DND-41 (cell line): ENCODE results near the gene USP1.

Experiments
- CTCF ChIP-seq: IDR thresholded peaks from 2 replicates; pipeline ENCODE4 v1.5.1; 2012; ENCODE audit warnings: borderline replicate concordance, low read length, moderate library complexity, mild to moderate bottlenecking; ENCODE audit not compliant: poor library complexity, severe bottlenecking; ENCODE audit errors: extremely low read depth
- EZH2 ChIP-seq: IDR thresholded peaks from 3 replicates; pipeline ENCODE4 v1.6.1; 2012; ENCODE audit warnings: borderline replicate concordance, low read depth, mild to moderate bottlenecking, moderate library complexity, low read length, inconsistent platforms; ENCODE audit not compliant: severe bottlenecking

GRCh38 chr1:62444701-62445100 is 7.9 kb downstream of the USP1 start:
- no peak for TF ChIP-seq CTCF
- no peak for TF ChIP-seq EZH2
